MM.1S (cell line): ENCODE measurements around the gene KCND2.
A peak's percentile ranks its signal among the peaks of the same experiment; 100 is the strongest.

ENCODE experiments used
- DNase-seq: peaks from one replicate; pipeline ENCODE4 v3.0.0-alpha.2; 2015
- H2AFZ ChIP-seq: fragments of 300-600 bp; sonication (generic); 2 replicates; pipeline ENCODE4 v1.6.0; 2016; ENCODE audit warnings: antibody characterized with exemption, low read length
- H3F3A ChIP-seq: fragments of 300-600 bp; sonication (generic); 2 replicates; pipeline ENCODE4 v1.6.1; 2016; ENCODE audit warnings: mild to moderate bottlenecking, antibody characterized with exemption, low read length, moderate library complexity, mixed read lengths; ENCODE audit not compliant: insufficient read depth
- H3K27ac ChIP-seq: fragments of 300-600 bp; sonication (generic); 2 replicates; pipeline ENCODE4 v1.5.1; 2016; ENCODE audit warnings: mild to moderate bottlenecking, low read length
- H3K27me3 ChIP-seq: fragments of 300-600 bp; sonication (generic); replicated peaks from 2 replicates; pipeline ENCODE4 v1.6.0; 2016; ENCODE audit warnings: low read length; ENCODE audit not compliant: insufficient read depth
- H3K36me3 ChIP-seq: fragments of 300-600 bp; sonication (generic); replicated peaks from 2 replicates; pipeline ENCODE4 v1.6.1; 2016; ENCODE audit warnings: mild to moderate bottlenecking, low read length, mixed read lengths; ENCODE audit not compliant: insufficient read depth
- H3K4me1 ChIP-seq: fragments of 300-600 bp; sonication (generic); 2 replicates; pipeline ENCODE4 v1.6.1; 2016; ENCODE audit warnings: low read length, mixed read lengths
- H3K4me2 ChIP-seq: fragments of 300-600 bp; sonication (generic); 2 replicates; pipeline ENCODE4 v1.6.0; 2016; ENCODE audit warnings: low read depth, low read length
- H3K4me3 ChIP-seq: fragments of 300-600 bp; sonication (generic); 2 replicates; pipeline ENCODE4 v1.5.1; 2016; ENCODE audit warnings: low read length, mixed read lengths
- H3K79me2 ChIP-seq: fragments of 300-600 bp; sonication (generic); 2 replicates; pipeline ENCODE4 v1.6.1; 2016; ENCODE audit warnings: mixed run types, low read length, mixed read lengths
- H3K9ac ChIP-seq: fragments of 300-600 bp; sonication (generic); 2 replicates; pipeline ENCODE4 v1.6.1; 2016; ENCODE audit warnings: low read length, mixed read lengths
- H3K9me2 ChIP-seq: fragments of 300-600 bp; sonication (generic); replicated peaks from 2 replicates; pipeline ENCODE4 v1.6.1; 2016; ENCODE audit warnings: mild to moderate bottlenecking, low read length, mixed read lengths; ENCODE audit not compliant: insufficient read depth
- H3K9me3 ChIP-seq: fragments of 300-600 bp; sonication (generic); replicated peaks from 2 replicates; pipeline ENCODE4 v1.6.1; 2016; ENCODE audit warnings: mild to moderate bottlenecking, low read length, mixed read lengths; ENCODE audit not compliant: insufficient read depth
- H4K20me1 ChIP-seq: fragments of 300-600 bp; sonication (generic); 2 replicates; pipeline ENCODE4 v1.6.1; 2016; ENCODE audit warnings: mild to moderate bottlenecking, low read length, moderate library complexity, mixed read lengths; ENCODE audit not compliant: insufficient read depth
- EZH2 ChIP-seq: fragments of 300-600 bp; sonication (generic); optimal IDR thresholded peaks from 2 replicates; pipeline ENCODE3; 2017; ENCODE audit warnings: low read depth, mild to moderate bottlenecking, antibody characterized with exemption, low read length, mixed read lengths
- EZH2phosphoT487 ChIP-seq: fragments of 300-600 bp; sonication (generic); IDR thresholded peaks from 2 replicates; pipeline ENCODE4 v1.6.1; 2018; ENCODE audit warnings: antibody characterized with exemption, low read length
- TF ChIP-seq, protein P1 (sequence below): fragments of 300-600 bp; sonication (generic); IDR thresholded peaks from 2 replicates; pipeline ENCODE4 v1.5.1; 2016; ENCODE audit warnings: antibody characterized with exemption, low read length, mixed read lengths

The KCND2 gene

DNA sequence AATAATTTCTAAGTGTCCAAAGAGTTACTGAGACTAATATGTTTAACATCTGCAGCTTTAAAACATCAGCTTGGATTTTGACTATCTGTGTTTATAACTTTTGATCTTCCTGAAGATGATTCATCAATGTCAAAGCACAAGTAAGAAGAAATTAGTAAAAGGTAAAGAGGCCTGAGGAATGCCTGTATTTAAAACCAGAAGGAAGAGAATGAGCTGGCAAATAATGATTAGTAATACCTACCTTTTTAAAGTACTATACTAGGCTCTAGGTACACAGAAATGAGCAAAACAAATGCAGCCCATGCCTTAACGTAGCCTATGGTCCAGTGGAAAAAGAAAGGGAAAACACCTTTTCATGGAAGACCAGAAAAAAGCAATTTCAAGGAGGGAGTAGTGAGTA, 158.0 kb downstream of the KCND2 start:
- no peak overlapping the region for H3K4me3 ChIP-seq
- DNase-seq = no peak
- H3K79me2 ChIP-seq = no peaks in the 10 kb centered on the region
- H3K9me3 ChIP-seq = no peaks in the 10 kb centered on the region
- no peaks in the 10 kb centered on the region for H3K27me3 ChIP-seq
- H3K4me2 ChIP-seq = no peak overlapping the region
- H3K27ac ChIP-seq = no peak overlapping the region
- H3F3A ChIP-seq = no peaks in the 10 kb centered on the region
- no peak overlapping the region for H2AFZ ChIP-seq
- no peaks in the 10 kb centered on the region for H3K4me1 ChIP-seq
- no peaks in the 10 kb centered on the region for H3K36me3 ChIP-seq
- no peaks in the 10 kb centered on the region for H3K9me2 ChIP-seq
- no peak for TF ChIP-seq EZH2
- TF ChIP-seq, protein P1, sequence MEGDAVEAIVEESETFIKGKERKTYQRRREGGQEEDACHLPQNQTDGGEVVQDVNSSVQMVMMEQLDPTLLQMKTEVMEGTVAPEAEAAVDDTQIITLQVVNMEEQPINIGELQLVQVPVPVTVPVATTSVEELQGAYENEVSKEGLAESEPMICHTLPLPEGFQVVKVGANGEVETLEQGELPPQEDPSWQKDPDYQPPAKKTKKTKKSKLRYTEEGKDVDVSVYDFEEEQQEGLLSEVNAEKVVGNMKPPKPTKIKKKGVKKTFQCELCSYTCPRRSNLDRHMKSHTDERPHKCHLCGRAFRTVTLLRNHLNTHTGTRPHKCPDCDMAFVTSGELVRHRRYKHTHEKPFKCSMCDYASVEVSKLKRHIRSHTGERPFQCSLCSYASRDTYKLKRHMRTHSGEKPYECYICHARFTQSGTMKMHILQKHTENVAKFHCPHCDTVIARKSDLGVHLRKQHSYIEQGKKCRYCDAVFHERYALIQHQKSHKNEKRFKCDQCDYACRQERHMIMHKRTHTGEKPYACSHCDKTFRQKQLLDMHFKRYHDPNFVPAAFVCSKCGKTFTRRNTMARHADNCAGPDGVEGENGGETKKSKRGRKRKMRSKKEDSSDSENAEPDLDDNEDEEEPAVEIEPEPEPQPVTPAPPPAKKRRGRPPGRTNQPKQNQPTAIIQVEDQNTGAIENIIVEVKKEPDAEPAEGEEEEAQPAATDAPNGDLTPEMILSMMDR = no peak
- TF ChIP-seq EZH2phosphoT487 = no peak
- H3K9ac ChIP-seq = no peak overlapping the region
- no peaks in the 10 kb centered on the region for H4K20me1 ChIP-seq

DNA sequence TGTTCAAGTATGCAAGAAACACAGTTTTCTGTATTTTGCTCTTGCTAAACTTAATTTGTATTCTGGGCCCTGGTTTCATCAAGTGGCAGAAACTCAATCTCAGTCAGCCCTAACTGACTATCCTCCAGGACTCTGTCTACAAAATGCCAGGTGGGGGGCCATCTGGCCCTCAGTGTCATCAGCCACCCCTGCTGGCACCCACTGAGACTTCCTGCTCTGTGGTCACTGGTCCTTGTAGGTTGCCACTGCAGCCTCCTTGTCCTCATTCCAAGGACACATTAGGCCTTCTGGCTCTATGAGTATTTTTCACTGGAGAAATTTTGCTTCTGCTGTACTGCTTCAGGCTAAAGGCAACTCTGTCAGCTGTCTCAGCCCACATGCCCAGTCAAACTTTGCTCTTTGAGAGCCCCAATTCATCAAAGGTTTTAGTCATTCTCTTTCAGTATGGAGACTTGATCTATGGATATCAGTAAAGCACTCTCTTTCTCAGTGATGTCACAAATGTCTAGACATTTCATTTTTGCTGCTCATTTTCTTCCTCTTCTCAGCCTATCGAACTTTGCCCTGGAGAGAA, 163.6 kb downstream of the KCND2 start:
- Histone ChIP-seq H3K79me2 (no peaks in the 10 kb centered on the region), H3K9ac (no peak overlapping the region), H4K20me1 (no peaks in the 10 kb centered on the region), H3K4me2 (no peak overlapping the region), H3K4me3 (no peak overlapping the region), H2AFZ (no peak overlapping the region), H3K27ac (no peak overlapping the region), H3K36me3 (no peaks in the 10 kb centered on the region), H3K9me2 (no peaks in the 10 kb centered on the region), H3F3A (0 out of 2 replicates have a peak, but pooled peaks cover under 1% of the 10 kb centered on the region), H3K4me1 (peaks cover 5% of the 10 kb centered on the region), H3K27me3 (no peaks in the 10 kb centered on the region), H3K9me3 (no peaks in the 10 kb centered on the region)
- DNase-seq = peak; percentile 7
- no peak for TF ChIP-seq EZH2phosphoT487

DNA sequence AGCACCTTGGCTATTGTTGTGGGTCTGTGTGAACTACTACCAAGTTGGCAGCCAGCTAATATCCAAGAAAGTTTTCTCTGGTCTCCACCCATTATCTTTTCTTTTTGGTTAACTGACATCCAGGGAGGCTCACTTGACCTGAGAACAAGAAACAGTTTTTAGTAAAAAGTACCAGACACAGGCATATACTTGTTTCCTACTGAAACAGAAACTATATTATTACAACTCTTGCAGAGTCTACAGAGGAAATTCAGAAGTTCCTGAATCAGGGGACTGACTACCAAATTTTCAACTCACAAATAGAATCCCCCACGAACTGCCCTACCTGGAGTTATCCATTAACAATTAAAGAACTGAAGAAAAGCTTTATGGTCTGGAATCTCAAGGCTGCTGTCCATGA, 168.9 kb downstream of the KCND2 start:
- peak overlapping the region; percentile 3; the same call in 1 of the 2 replicates for H2AFZ ChIP-seq
- H3K9me3 ChIP-seq = no peaks in the 10 kb centered on the region
- H3K9ac ChIP-seq = no peak overlapping the region
- 0 out of 2 replicates have a peak, but pooled peaks cover 4% of the 10 kb centered on the region for H3K9me2 ChIP-seq
- H3K27me3 ChIP-seq = no peaks in the 10 kb centered on the region
- H4K20me1 ChIP-seq = no peaks in the 10 kb centered on the region
- peaks cover 7% of the 10 kb centered on the region; the same call in 1 of the 2 replicates for H3F3A ChIP-seq
- peaks cover 15% of the 10 kb centered on the region for H3K4me1 ChIP-seq
- peak; percentile 71 for DNase-seq
- TF ChIP-seq EZH2 (no peak), EZH2phosphoT487 (no peak)
- TF ChIP-seq, protein P1 = no peak
- no peak overlapping the region for H3K4me3 ChIP-seq
- no peaks in the 10 kb centered on the region for H3K79me2 ChIP-seq
- no peaks in the 10 kb centered on the region for H3K36me3 ChIP-seq
- peak overlapping the region; percentile 25 for H3K4me2 ChIP-seq
- peak overlapping the region; percentile 1; the same call in 1 of the 2 replicates for H3K27ac ChIP-seq

DNA sequence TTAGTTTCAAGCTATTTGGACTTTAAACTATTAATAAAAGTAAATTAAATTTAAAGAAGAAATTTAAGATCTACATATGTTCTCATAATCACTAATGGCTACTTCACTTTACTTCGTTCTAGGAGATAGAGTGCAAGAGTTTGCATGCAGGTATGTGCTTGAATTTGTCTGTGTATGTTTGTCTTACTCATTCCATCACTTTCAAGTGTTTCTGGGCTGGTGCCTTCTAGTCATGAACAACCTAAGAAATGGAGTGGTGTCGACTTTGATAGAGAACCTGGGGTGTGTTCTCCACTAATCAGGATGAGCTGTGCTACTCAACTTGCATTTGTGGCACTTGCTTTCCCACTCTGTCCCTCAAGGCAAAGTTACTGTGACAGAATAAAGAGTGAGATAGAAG, 169.9 kb downstream of the KCND2 start:
- H3K9me2 ChIP-seq = 0 out of 2 replicates have a peak, but pooled peaks cover 4% of the 10 kb centered on the region
- H3K79me2 ChIP-seq = no peaks in the 10 kb centered on the region
- peaks cover 7% of the 10 kb centered on the region; the same call in 1 of the 2 replicates for H3F3A ChIP-seq
- no peak overlapping the region for H3K4me3 ChIP-seq
- peaks cover 15% of the 10 kb centered on the region for H3K4me1 ChIP-seq
- no peak overlapping the region for H3K9ac ChIP-seq
- no peak overlapping the region for H2AFZ ChIP-seq
- no peaks in the 10 kb centered on the region for H3K9me3 ChIP-seq
- no peaks in the 10 kb centered on the region for H3K27me3 ChIP-seq
- TF ChIP-seq EZH2phosphoT487 (no peak), EZH2 (no peak)
- TF ChIP-seq, protein P1 = no peak
- no peaks in the 10 kb centered on the region for H4K20me1 ChIP-seq
- H3K27ac ChIP-seq = no peak overlapping the region
- no peaks in the 10 kb centered on the region for H3K36me3 ChIP-seq
- no peak for DNase-seq
- H3K4me2 ChIP-seq = no peak overlapping the region
